WTC11 (cell line): Measurements from ENCODE around the gene RELL1. TPM values are rescaled to one million over a fixed set of nuclear protein-coding genes. Genes with fewer than 3 reads are reported as not detected.

Experiments
- ATAC-seq: fragments of 200-7000 bp; cut with Tn5 transposase; 2 replicates; pipeline ENCODE4 v1.10.0; 2021; ENCODE audit warnings: mild to moderate bottlenecking, moderate library complexity
- CTCF ChIA-PET: fragments of 300-600 bp; sonication (Branson Sonifier 250); formaldehyde crosslinking; loops from one replicate; lab custom pipeline; 2021; ENCODE audit warnings: antibody characterized with exemption; lab: Charles Lee
- POLR2A ChIA-PET: fragments of 350-600 bp; sonication (Branson Sonifier 250); formaldehyde crosslinking; loops from one replicate; lab custom pipeline; 2021; ENCODE audit warnings: antibody characterized with exemption; lab: Charles Lee
- DNase-seq: peaks from one replicate; pipeline ENCODE4 v3.0.0; 2021; ENCODE audit warnings: low spot score
- H3K27ac Mint-ChIP-seq: 2 replicates; pipeline ENCODE4 v1.8.0; 2021; ENCODE audit warnings: mixed read lengths
- H3K27me3 Mint-ChIP-seq: 2 replicates; pipeline ENCODE4 v1.8.0; 2021; ENCODE audit warnings: low read depth, mild to moderate bottlenecking, moderate library complexity, mixed read lengths
- H3K36me3 Mint-ChIP-seq: 2 replicates; pipeline ENCODE4 v1.8.0; 2021; ENCODE audit warnings: mixed read lengths
- H3K4me1 Mint-ChIP-seq: 2 replicates; pipeline ENCODE4 v1.8.0; 2022; ENCODE audit warnings: mixed read lengths
- H3K4me3 Mint-ChIP-seq: 2 replicates; pipeline ENCODE4 v1.8.0; 2021; ENCODE audit warnings: mild to moderate bottlenecking, moderate library complexity, mixed read lengths
- H3K9me3 Mint-ChIP-seq: 2 replicates; pipeline ENCODE4 v1.8.0; 2021; ENCODE audit warnings: mixed read lengths
- ATF3 ChIP-seq: sonication (generic); formaldehyde crosslinking; conservative IDR thresholded peaks from 2 replicates; pipeline ENCODE4 v1.8.1; 2022; ENCODE audit warnings: mild to moderate bottlenecking, missing genetic modification reagents
- CREB1 ChIP-seq: sonication (generic); formaldehyde crosslinking; IDR thresholded peaks from 2 replicates; pipeline ENCODE4 v1.8.0; 2023; ENCODE audit warnings: mild to moderate bottlenecking, missing genetic modification reagents
- ELF4 ChIP-seq: sonication (generic); formaldehyde crosslinking; IDR thresholded peaks from 2 replicates; pipeline ENCODE4 v1.8.1; 2022; ENCODE audit warnings: low read depth, mild to moderate bottlenecking, moderate library complexity, missing genetic modification reagents
- ETV6 ChIP-seq: sonication (generic); formaldehyde crosslinking; IDR thresholded peaks from 2 replicates; pipeline ENCODE4 v1.8.1; 2022; ENCODE audit warnings: mild to moderate bottlenecking, missing genetic modification reagents
- FOXP4 ChIP-seq: sonication (generic); formaldehyde crosslinking; IDR thresholded peaks from 2 replicates; pipeline ENCODE4 v1.8.0; 2022; ENCODE audit warnings: mild to moderate bottlenecking, missing genetic modification reagents
- JAZF1 ChIP-seq: fragments of 250-450 bp; sonication (Bioruptor Pico); IDR thresholded peaks from 2 replicates; pipeline ENCODE4 v1.9.0; 2021; ENCODE audit warnings: moderate library complexity, mild to moderate bottlenecking, inconsistent platforms
- KAT7 ChIP-seq: sonication (generic); formaldehyde crosslinking; IDR thresholded peaks from 2 replicates; pipeline ENCODE4 v1.8.1; 2023; ENCODE audit warnings: missing genetic modification reagents, mild to moderate bottlenecking, borderline replicate concordance
- PRDM15 ChIP-seq: sonication (generic); formaldehyde crosslinking; IDR thresholded peaks from 2 replicates; pipeline ENCODE4 v1.8.0; 2022; ENCODE audit warnings: missing genetic modification reagents
- RELA ChIP-seq: sonication (generic); formaldehyde crosslinking; IDR thresholded peaks from 2 replicates; pipeline ENCODE4 v1.8.1; 2022; ENCODE audit warnings: missing genetic modification reagents, mild to moderate bottlenecking, borderline replicate concordance
- RORB ChIP-seq: fragments of 250-450 bp; sonication (Bioruptor Pico); IDR thresholded peaks from 2 replicates; pipeline ENCODE4 v1.9.0; 2021; ENCODE audit warnings: mild to moderate bottlenecking
- ZMAT4 ChIP-seq: fragments of 250-450 bp; sonication (Bioruptor Pico); IDR thresholded peaks from 2 replicates; pipeline ENCODE4 v1.9.0; 2021; ENCODE audit warnings: mild to moderate bottlenecking
- ZNF219 ChIP-seq: sonication (generic); formaldehyde crosslinking; IDR thresholded peaks from 2 replicates; pipeline ENCODE4 v1.8.0; 2023; ENCODE audit warnings: missing genetic modification reagents, mild to moderate bottlenecking, borderline replicate concordance
- ZNF263 ChIP-seq: sonication (generic); formaldehyde crosslinking; IDR thresholded peaks from 2 replicates; pipeline ENCODE4 v1.8.1; 2022; ENCODE audit warnings: low read depth, mild to moderate bottlenecking, moderate library complexity, missing genetic modification reagents
- ZNF396 ChIP-seq: fragments of 250-450 bp; sonication (Bioruptor Pico); IDR thresholded peaks from 2 replicates; pipeline ENCODE4 v1.8.0; 2021; ENCODE audit warnings: mild to moderate bottlenecking, moderate library complexity, borderline replicate concordance
- ZNF532 ChIP-seq: fragments of 250-450 bp; sonication (Bioruptor Pico); IDR thresholded peaks from 2 replicates; pipeline ENCODE4 v1.9.0; 2021; ENCODE audit warnings: mild to moderate bottlenecking, borderline replicate concordance
- total RNA-seq: library from RNA; stranded (reverse); gene quantifications from 3 replicates; pipeline ENCODE4 v1.2.3, GENCODE V29; 2021

Gene RELL1
- total RNA-seq, 1 experiment from 2014 or later = 14.4 TPM

GRCh38 chr4:37699868-37700481 lies 13.8 kb upstream of the RELL1 start:
- Mint-ChIP-seq H3K27me3 (no peaks in the 10 kb centered on the region), H3K36me3 (no peaks in the 10 kb centered on the region), H3K4me3 (no peak overlapping the region), H3K4me1 (peaks cover 9% of the 10 kb centered on the region), H3K27ac (no peak overlapping the region), H3K9me3 (no peaks in the 10 kb centered on the region)
- CTCF ChIA-PET = no interaction called here
- POLR2A ChIA-PET = interaction anchor here (0.7 kb wide), 1 partner anchor 94 kb away, joined by 5 read pairs; no protein-coding TSS in a partner anchor
- TF ChIP-seq ZNF532 (no peak), ETV6 (no peak), CREB1 (CRISPR knock-in tag) (no peak), PRDM15 (CRISPR knock-in tag) (no peak), ELF4 (CRISPR knock-in tag) (no peak), JAZF1 (CRISPR knock-in tag) (no peak), RELA (CRISPR knock-in tag) (no peak), ATF3 (CRISPR knock-in tag) (no peak), ZMAT4 (no peak), ZNF219 (CRISPR knock-in tag) (no peak), ZNF263 (CRISPR knock-in tag) (no peak), ZNF396 (CRISPR knock-in tag) (no peak), RORB (no peak), KAT7 (CRISPR knock-in tag) (no peak), FOXP4 (CRISPR knock-in tag) (no peak)
- no peak for ATAC-seq
- DNase-seq = no peak
